ENCODE results near the gene RAPGEF5. TPM values are rescaled to one million over a fixed set of nuclear protein-coding genes. Genes with fewer than 3 reads are reported as not detected.

The RAPGEF5 gene
- total and polyA plus RNA-seq, 10 of the 15 experiments (the other 5 are each of a cell fraction or from before 2014, with no cell fraction given): 0.38 to 4.0 (median 1.6) TPM; not detected in 1

DNA sequence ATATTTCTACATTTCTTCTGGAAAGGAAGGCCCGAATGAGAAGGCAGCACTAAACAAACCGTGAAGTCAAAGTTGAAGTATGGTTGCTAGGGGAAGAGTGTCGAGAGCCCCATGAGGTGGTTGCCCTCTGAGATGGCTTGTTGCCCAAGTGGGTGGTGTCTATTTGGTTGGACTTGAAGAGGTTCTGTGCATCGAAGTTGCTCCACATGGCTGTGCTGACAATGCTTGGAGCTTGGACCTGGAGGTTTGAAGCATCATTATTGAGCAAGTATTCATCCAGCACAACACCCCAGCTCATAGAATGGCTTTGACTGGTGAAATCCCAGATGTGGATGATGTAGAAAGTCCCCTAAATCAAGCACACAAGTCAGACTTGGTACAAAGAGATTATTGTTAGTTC is 246.1 kb downstream of the RAPGEF5 start:
- no TSS peak for BruUV-seq (replicated peaks)
- Histone ChIP-seq H3K4me1 (ENCODE audit: control insufficient read depth, insufficient read depth, low read length) (peaks cover 4% of the 10 kb centered on the region; the same call in 1 of the 2 replicates), H3K36me3 (ENCODE audit: control insufficient read depth in 2 of 2, insufficient read depth in 2 of 2, low read length in 1 of 2) (no peaks in the 10 kb centered on the region), H4K20me1 (ENCODE audit: control insufficient read depth, insufficient read depth) (no peaks in the 10 kb centered on the region), H3K79me2 (ENCODE audit: control insufficient read depth, insufficient read depth, low read length) (no peaks in the 10 kb centered on the region), H3K9me3 (replicated peaks; ENCODE audit: control insufficient read depth, insufficient read depth, low read length) (no peaks in the 10 kb centered on the region), H3K9ac (ENCODE audit: control insufficient read depth, insufficient read depth, low read length) (no peak overlapping the region), H2AFZ (ENCODE audit: control insufficient read depth, low read depth, low read length) (no peak overlapping the region), H3K4me2 (ENCODE audit: control insufficient read depth, insufficient read depth) (no peak overlapping the region), H3K27me3 (replicated peaks in 1 of 2; ENCODE audit: control insufficient read depth in 2 of 2, insufficient read depth in 2 of 2, low read length in 1 of 2) (peaks cover 0 to 2% of the 10 kb centered on the region in 2 experiments; a peak in 1 of 4 replicates), H3K4me3 (no peak overlapping the region), H3K27ac (ENCODE audit: control insufficient read depth, insufficient read depth) (no peak overlapping the region)
- DNase-seq (ENCODE audit: low read depth, low spot score) (no peak), ATAC-seq (no peak), FAIRE-seq (peak; percentile 75)
- WGBS (ENCODE audit: insufficient coverage, insufficient replicate concordance, low lambda C conversion rate, missing lambda C conversion rate): 0% methylated on average over 4 of the region's 4 CpGs
- TF ChIP-seq STAT1 (conservative IDR thresholded peaks at IDR 0.05) (no peak), SREBF2 (IDR thresholded peaks at IDR 0.05; ENCODE audit: low read length) (no peak), WRNIP1 (IDR thresholded peaks at IDR 0.05; ENCODE audit: borderline replicate concordance, low read depth, low read length) (no peak), RB1 (IDR thresholded peaks at IDR 0.05; ENCODE audit: borderline replicate concordance) (no peak), ZNF384 (IDR thresholded peaks at IDR 0.05; ENCODE audit: borderline replicate concordance, low read depth, low read length) (no peak), ZNF622 (IDR thresholded peaks at IDR 0.05) (no peak), FOXK2 (IDR thresholded peaks at IDR 0.05) (no peak)
- ChIA-PET SMC1A (ENCODE audit: uncharacterized antibody, unreplicated experiment) (interaction anchor here (0.6 to 4.0 kb wide), 18 partner anchors 13 to 379 kb away, joined by 3 to 22 read pairs (median 6); no protein-coding TSS in a partner anchor), CTCF (interaction anchor here (0.6 to 4.9 kb wide), 37 partner anchors 11 to 451 kb away, joined by 3 to 74 read pairs (median 6); partner anchors contain the start of gene STEAP1B), POLR2A (no interaction called here), RAD21 (ENCODE audit: unreplicated experiment) (interaction anchor here (1.0 to 4.6 kb wide), 9 partner anchors 146 to 379 kb away, joined by 3 to 20 read pairs (median 10); no protein-coding TSS in a partner anchor)
- in situ Hi-C loops (cut with MboI) (loop anchor here (25.0 kb wide), 1 partner anchor 626 kb away; the partner anchor contains the start of gene IL6), intact Hi-C loops (cut with micrococcal nuclease; ENCODE audit: unreplicated experiment) (loop anchor here (1.0 kb wide), 3 partner anchors 185 to 378 kb away; no protein-coding TSS in a partner anchor)

All from GM12878 (cell line).